Endothelial cell of umbilical vein (primary cell): ENCODE data around the gene JARID2.

ENCODE experiments used
- CTCF ChIP-seq, 2 donors: IDR thresholded peaks; 1 replicate in 1 of 2; 2 replicates in 1 of 2; pipeline ENCODE4 v1.5.1; 2011; ENCODE audit warnings: low read length in 2 of 2, mild to moderate bottlenecking in 2 of 2, moderate library complexity in 2 of 2, control low read depth in 1 of 2, inconsistent platforms in 1 of 2, low read depth in 1 of 2; ENCODE audit not compliant: insufficient read depth in 1 of 2; ENCODE audit errors: extremely low read depth in 1 of 2
- EZH2 ChIP-seq: IDR thresholded peaks from 2 replicates; pipeline ENCODE4 v1.6.1; 2012; ENCODE audit warnings: borderline replicate concordance, low read depth, mild to moderate bottlenecking, moderate library complexity, low read length, inconsistent platforms; ENCODE audit not compliant: severe bottlenecking
- JUN ChIP-seq: IDR thresholded peaks from 2 replicates; pipeline ENCODE4 v1.6.1; 2011; ENCODE audit warnings: borderline replicate concordance, low read depth; ENCODE audit not compliant: insufficient read length, insufficient read depth
- MAX ChIP-seq: IDR thresholded peaks from 2 replicates; pipeline ENCODE4 v1.6.1; 2011; ENCODE audit not compliant: insufficient read depth, insufficient read length
- POLR2A ChIP-seq: IDR thresholded peaks from 2 replicates; pipeline ENCODE4 v1.6.1; 2012; ENCODE audit warnings: low read depth, mild to moderate bottlenecking, control low read depth, low read length
- POLR2AphosphoS5 ChIP-seq: IDR thresholded peaks from 2 replicates; pipeline ENCODE4 v1.6.1; 2012; ENCODE audit warnings: low read depth, mild to moderate bottlenecking, control low read depth, low read length, moderate library complexity; ENCODE audit not compliant: insufficient read depth

DNA sequence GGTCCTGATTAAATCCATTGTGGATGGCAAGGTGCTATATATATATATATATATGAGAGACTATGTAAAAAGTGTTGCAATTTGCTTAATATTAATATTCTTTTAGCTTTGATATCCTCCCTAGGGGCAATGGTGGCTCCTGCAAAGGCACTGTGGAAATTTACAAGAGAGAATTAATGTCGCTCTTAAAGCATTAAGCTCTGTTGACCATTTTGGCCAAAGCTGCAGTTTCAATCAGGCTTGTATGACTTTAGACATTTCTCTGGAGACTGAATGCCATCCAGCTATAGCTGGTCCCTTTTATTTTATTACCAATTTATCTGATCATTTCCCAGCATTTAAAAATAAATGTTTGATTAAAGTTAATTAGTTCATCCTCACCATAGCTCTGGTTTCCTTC, 155.3 kb downstream of the JARID2 start:
- no peak for TF ChIP-seq POLR2A
- no peak for TF ChIP-seq CTCF (IDR thresholded peaks at IDR 0.05; ENCODE audit: extremely low read depth in 1 of 2, insufficient read depth in 1 of 2, low read depth in 1 of 2, low read length in 2 of 2)
- no peak for TF ChIP-seq MAX
- no peak for TF ChIP-seq JUN
- no peak for TF ChIP-seq POLR2AphosphoS5
- TF ChIP-seq EZH2, result no peak
